Measurements from ENCODE around the gene RIPPLY2. TPM values are rescaled to one million over a fixed set of nuclear protein-coding genes. Genes with fewer than 3 reads are reported as not detected.

RIPPLY2 gene
- total and polyA plus RNA-seq, 2 donors (not counting 3 experiments of a cell fraction or from before 2014, with no cell fraction given) = 0.25 to 0.53 TPM

DNA sequence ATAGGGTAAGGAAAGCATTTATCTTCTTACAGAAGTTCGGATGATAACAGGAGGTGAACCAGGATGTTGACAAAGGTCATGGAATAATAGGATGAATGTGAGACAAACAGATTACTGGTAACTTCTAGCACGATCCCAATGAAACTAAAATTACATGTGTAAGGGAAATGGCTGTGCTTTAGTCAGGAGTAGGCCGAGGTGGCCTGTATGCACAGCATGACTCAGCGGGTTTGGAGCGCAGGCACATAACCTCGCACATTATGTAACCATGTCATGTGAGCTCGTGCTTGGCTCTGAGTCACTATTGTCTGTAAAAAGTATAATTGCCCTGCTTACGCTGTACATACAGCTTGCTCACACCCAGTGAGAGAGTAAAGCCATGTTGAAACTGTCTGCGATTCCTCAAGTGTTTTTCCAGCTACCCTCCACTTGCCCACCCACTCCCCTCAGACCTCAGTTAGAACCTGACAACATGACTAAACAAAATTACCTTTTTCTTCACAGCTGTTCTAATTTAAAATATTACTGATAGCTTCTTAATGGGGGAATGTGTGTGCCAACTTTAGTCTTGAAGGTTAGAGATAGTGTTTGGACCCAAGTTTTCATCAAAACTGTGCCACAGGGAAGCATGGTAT lies 14.5 kb downstream of the RIPPLY2 start:
- Histone ChIP-seq H3K27ac (ENCODE audit: insufficient read depth, low read depth, low read length) (peak overlapping the region; percentile 29), H3K9ac (replicated peaks; ENCODE audit: extremely low read depth, insufficient read depth, low read length) (no peak overlapping the region), H3K36me3 (ENCODE audit: control insufficient read depth in 2 of 2, extremely low read depth in 1 of 2, insufficient read depth in 2 of 2, low read length in 2 of 2) (no peaks in the 10 kb centered on the region), H3K9me3 (replicated peaks; ENCODE audit: control insufficient read depth, insufficient read depth, low read length) (no peaks in the 10 kb centered on the region), H3K4me2 (ENCODE audit: insufficient read depth, low read length) (no peak overlapping the region), H3K9me1 (replicated peaks; ENCODE audit: control insufficient read depth, extremely low read depth, insufficient read depth, low read length) (no peaks in the 10 kb centered on the region), H2AFZ (ENCODE audit: low read depth, low read length) (peak overlapping the region; percentile 24), H4K20me1 (replicated peaks; ENCODE audit: control insufficient read depth, extremely low read depth, insufficient read depth, low read length) (no peaks in the 10 kb centered on the region), H3K27me3 (ENCODE audit: control insufficient read depth in 2 of 2, insufficient read depth in 2 of 2, low read length in 2 of 2) (no peaks in the 10 kb centered on the region), H3K79me2 (ENCODE audit: control insufficient read depth, insufficient read depth, low read length) (no peaks in the 10 kb centered on the region), H3K4me1 (ENCODE audit: control insufficient read depth, extremely low read depth, insufficient read depth, low read length) (no peaks in the 10 kb centered on the region), H3K4me3 (replicated peaks in 1 of 3; ENCODE audit: insufficient read depth in 1 of 3, low read depth in 1 of 3, low read length in 3 of 3) (no peak overlapping the region)
- POLR2A ChIA-PET = no interaction called here
- DNase-seq (ENCODE audit: low read depth, low spot score) (peak; percentile 30), FAIRE-seq (peak; percentile 47)
- intact Hi-C loops (cut with micrococcal nuclease) = no loop called here
- BruUV-seq (replicated peaks) = no TSS peak
- dilution Hi-C loops (cut with MboI; ENCODE audit: extremely low pct_ligation_motif_present, low sequenced_read_pairs) = no loop called here
- TF ChIP-seq JUN (IDR thresholded peaks at IDR 0.05; ENCODE audit: borderline replicate concordance, insufficient read depth, insufficient read length, low read depth) (peak; percentile 65), EZH2 (IDR thresholded peaks at IDR 0.05; ENCODE audit: borderline replicate concordance, low read depth, low read length, severe bottlenecking) (no peak), MYC (IDR thresholded peaks at IDR 0.05; ENCODE audit: low read depth, low read length) (no peak)
- TF ChIP-seq, protein P1, sequence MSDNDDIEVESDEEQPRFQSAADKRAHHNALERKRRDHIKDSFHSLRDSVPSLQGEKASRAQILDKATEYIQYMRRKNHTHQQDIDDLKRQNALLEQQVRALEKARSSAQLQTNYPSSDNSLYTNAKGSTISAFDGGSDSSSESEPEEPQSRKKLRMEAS (IDR thresholded peaks at IDR 0.05; ENCODE audit: insufficient read depth, insufficient read length) = no peak
- TF ChIP-seq, protein P2, sequence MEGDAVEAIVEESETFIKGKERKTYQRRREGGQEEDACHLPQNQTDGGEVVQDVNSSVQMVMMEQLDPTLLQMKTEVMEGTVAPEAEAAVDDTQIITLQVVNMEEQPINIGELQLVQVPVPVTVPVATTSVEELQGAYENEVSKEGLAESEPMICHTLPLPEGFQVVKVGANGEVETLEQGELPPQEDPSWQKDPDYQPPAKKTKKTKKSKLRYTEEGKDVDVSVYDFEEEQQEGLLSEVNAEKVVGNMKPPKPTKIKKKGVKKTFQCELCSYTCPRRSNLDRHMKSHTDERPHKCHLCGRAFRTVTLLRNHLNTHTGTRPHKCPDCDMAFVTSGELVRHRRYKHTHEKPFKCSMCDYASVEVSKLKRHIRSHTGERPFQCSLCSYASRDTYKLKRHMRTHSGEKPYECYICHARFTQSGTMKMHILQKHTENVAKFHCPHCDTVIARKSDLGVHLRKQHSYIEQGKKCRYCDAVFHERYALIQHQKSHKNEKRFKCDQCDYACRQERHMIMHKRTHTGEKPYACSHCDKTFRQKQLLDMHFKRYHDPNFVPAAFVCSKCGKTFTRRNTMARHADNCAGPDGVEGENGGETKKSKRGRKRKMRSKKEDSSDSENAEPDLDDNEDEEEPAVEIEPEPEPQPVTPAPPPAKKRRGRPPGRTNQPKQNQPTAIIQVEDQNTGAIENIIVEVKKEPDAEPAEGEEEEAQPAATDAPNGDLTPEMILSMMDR (IDR thresholded peaks at IDR 0.05; ENCODE audit: extremely low read depth in 1 of 2, insufficient read depth in 1 of 2, low read depth in 1 of 2, low read length in 2 of 2) = no peak
- CTCF ChIA-PET = interaction anchor here (0.8 to 1.2 kb wide), 3 partner anchors 8 to 361 kb away, joined by 4 to 5 read pairs (median 4); partner anchors contain the start of gene CYB5R4
